GM18873 (cell line): Measurements from ENCODE around the gene KHSRP.

ENCODE experiments used
- ATAC-seq: cut with Tn5 transposase; IDR thresholded peaks from one replicate; pipeline ENCODE4 v1.9.1; 2021; ENCODE audit warnings: mild to moderate bottlenecking, moderate library complexity, moderate number of reproducible peaks; ENCODE audit not compliant: unreplicated experiment, low FRiP score

The KHSRP gene

GRCh38 chr19:6424195-6424938, at the start of gene KHSRP:
Gene KHSRP, minus strand, starts transcription at chr19:6424811. Its CDS starts 110 bp downstream, at chr19:6424701.
- no peak for ATAC-seq

- ATAC-seq, result no peak
Observed at GRCh38 chr19:6473647-6474046, 49.0 kb upstream of the KHSRP start.

- ATAC-seq, result no peak
Observed at GRCh38 chr19:6472713-6473112, 48.1 kb upstream of the KHSRP start.

GRCh38 chr19:6471076-6471475, 46.5 kb upstream of the KHSRP start:
- ATAC-seq, result no peak

GRCh38 chr19:6470173-6470572, 45.6 kb upstream of the KHSRP start:
- ATAC-seq, result no peak

- ATAC-seq, result no peak
Observed at GRCh38 chr19:6467384-6467783, 42.8 kb upstream of the KHSRP start.

GRCh38 chr19:6466526-6467248, 42.1 kb upstream of the KHSRP start:
- no peak for ATAC-seq

GRCh38 chr19:6465663-6466062, 41.1 kb upstream of the KHSRP start:
- ATAC-seq, result no peak

- no peak for ATAC-seq
Observed at GRCh38 chr19:6465006-6465405, 40.4 kb upstream of the KHSRP start.

GRCh38 chr19:6464070-6464873, 39.7 kb upstream of the KHSRP start, which contains the start of gene CRB3:
Gene CRB3, plus strand, starts transcription at chr19:6464271. Its CDS starts 431 bp downstream, at chr19:6464702.
- ATAC-seq, result no peak

GRCh38 chr19:6460099-6460884, 35.7 kb upstream of the KHSRP start:
- ATAC-seq, result peak; percentile 70

GRCh38 chr19:6459262-6460098, 34.9 kb upstream of the KHSRP start, which contains the start of gene SLC25A23:
Gene SLC25A23, minus strand, starts transcription at chr19:6459792. Its CDS starts 164 bp downstream, at chr19:6459628.
- ATAC-seq, result peak; percentile 3

- ATAC-seq, result no peak
Observed at GRCh38 chr19:6458695-6459261, 34.2 kb upstream of the KHSRP start.

- ATAC-seq, result no peak
Observed at GRCh38 chr19:6457958-6458694, 33.5 kb upstream of the KHSRP start.

GRCh38 chr19:6455924-6456323, 31.3 kb upstream of the KHSRP start:
- ATAC-seq, result no peak

GRCh38 chr19:6453951-6454565, 29.4 kb upstream of the KHSRP start:
- ATAC-seq, result no peak

GRCh38 chr19:6452899-6453298, 28.3 kb upstream of the KHSRP start:
- ATAC-seq, result no peak

GRCh38 chr19:6452223-6452614, 27.6 kb upstream of the KHSRP start:
- no peak for ATAC-seq
